Upper lobe of right lung (tissue), 1 donor: ENCODE measurements around the gene PABPN1. TPM values are rescaled to one million over a fixed set of nuclear protein-coding genes. Genes with fewer than 3 reads are reported as not detected.

Experiments
- ATAC-seq: fragments of 200-7000 bp; cut with Tn5 transposase; one replicate; pipeline ENCODE4 v1.9.1; 2020; ENCODE audit warnings: mild to moderate bottlenecking, moderate library complexity
- DNase-seq: peaks from one replicate; pipeline ENCODE4 v3.0.0-alpha.2; 2020
- H3K27ac ChIP-seq: fragments of 200-600 bp; one replicate; pipeline ENCODE4 v1.8.0; 2022
- H3K27me3 ChIP-seq: fragments of 200-600 bp; one replicate; pipeline ENCODE4 v1.8.0; 2022; ENCODE audit warnings: mild to moderate bottlenecking
- H3K36me3 ChIP-seq: fragments of 200-600 bp; one replicate; pipeline ENCODE4 v1.8.0; 2022
- H3K4me1 ChIP-seq: fragments of 200-600 bp; one replicate; pipeline ENCODE4 v1.8.0; 2022
- H3K4me3 ChIP-seq: fragments of 200-600 bp; one replicate; pipeline ENCODE4 v1.8.0; 2022; ENCODE audit warnings: mild to moderate bottlenecking
- H3K9me3 ChIP-seq: fragments of 200-600 bp; one replicate; pipeline ENCODE4 v1.8.0; 2022
- CTCF ChIP-seq: fragments of 200-600 bp; IDR thresholded peaks from one replicate; pipeline ENCODE4 v1.8.0; 2022; ENCODE audit warnings: antibody characterized with exemption
- intact Hi-C: fragments of 100-400 bp; cut with DNase I; formaldehyde crosslinking; loops from one replicate; pipeline ENCODE4 v1.11.0; 2022
- total RNA-seq: library from RNA; stranded (reverse); fragmentation: NEBNext Ultra II Directional; extraction: Animal tissue kit (Norgen Biotek cat#: 25700); gene quantifications from one replicate; pipeline ENCODE4 v1.2.1, GENCODE V29; 2021
- donor health status: DM: no; HTN: yes; CAD: no; lungs with severe emphysema.

PABPN1 gene
- total RNA-seq, 1 donor from 2014 or later, result 118 TPM

GRCh38 chr14:23284654-23285529 lies 36.4 kb upstream of the PABPN1 start:
- no peak for ATAC-seq
- Histone ChIP-seq H3K4me3 (peak overlapping the region; percentile 95), H3K27me3 (no peaks in the 10 kb centered on the region), H3K4me1 (peaks cover 21% of the 10 kb centered on the region), H3K36me3 (no peaks in the 10 kb centered on the region), H3K9me3 (no peaks in the 10 kb centered on the region), H3K27ac (peak overlapping the region; percentile 98)
- intact Hi-C loops, result no loop called here
- no peak for TF ChIP-seq CTCF
- DNase-seq, result no peak

DNA sequence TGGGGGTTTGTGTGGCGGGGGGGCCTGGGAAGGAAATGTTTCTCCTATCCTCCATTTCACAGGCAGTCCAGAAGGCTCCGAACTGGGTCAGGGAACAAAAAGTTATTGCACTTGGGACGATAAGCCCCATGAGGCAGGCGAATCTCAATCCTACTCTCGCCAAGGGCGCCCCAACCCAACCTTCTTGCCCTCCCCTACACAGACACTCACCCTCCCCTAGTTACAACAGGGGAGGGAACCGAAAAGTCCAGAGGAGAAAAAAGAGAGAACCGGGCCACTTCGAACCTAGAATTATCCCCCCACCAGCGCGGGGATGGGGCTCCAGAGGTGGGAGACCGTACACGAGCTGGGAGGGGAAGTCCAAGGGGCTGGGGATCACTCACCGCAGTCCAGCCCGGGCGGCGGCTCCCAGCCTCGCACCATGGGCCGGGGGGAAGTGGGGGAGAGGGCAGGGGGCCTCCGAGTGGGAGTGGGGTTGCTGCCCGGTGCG lies 35.7 kb upstream of the PABPN1 start:
- no peak for TF ChIP-seq CTCF
- DNase-seq (peak; percentile 65), ATAC-seq (no peak)
- Histone ChIP-seq H3K36me3 (no peaks in the 10 kb centered on the region), H3K4me3 (peak overlapping the region; percentile 95), H3K9me3 (no peaks in the 10 kb centered on the region), H3K27ac (peak overlapping the region; percentile 98), H3K4me1 (peaks cover 21% of the 10 kb centered on the region), H3K27me3 (no peaks in the 10 kb centered on the region)
- intact Hi-C loops, result no loop called here

- peak; percentile 27 for TF ChIP-seq CTCF
- no peaks in the 10 kb centered on the region for H3K9me3 ChIP-seq
- intact Hi-C loops, result no loop called here
- DNase-seq (peak; percentile 100), ATAC-seq (peak; percentile 99)
- peak within 1 kb of the TSS; percentile 95 for H3K4me3 ChIP-seq
- peak within 1 kb of the TSS; percentile 98 for H3K27ac ChIP-seq
- H3K36me3 ChIP-seq, result no peaks in the 10 kb centered on the region
- peaks cover 21% of the 10 kb centered on the region for H3K4me1 ChIP-seq
- no peaks in the 10 kb centered on the region for H3K27me3 ChIP-seq
These were observed 35.0 kb upstream of the PABPN1 start, which contains the start of gene HOMEZ for GRCh38 chr14:23286020-23286901. HOMEZ (minus strand) TSS chr14:23286132; CDS start chr14:23285952, 180 bp downstream.

DNA sequence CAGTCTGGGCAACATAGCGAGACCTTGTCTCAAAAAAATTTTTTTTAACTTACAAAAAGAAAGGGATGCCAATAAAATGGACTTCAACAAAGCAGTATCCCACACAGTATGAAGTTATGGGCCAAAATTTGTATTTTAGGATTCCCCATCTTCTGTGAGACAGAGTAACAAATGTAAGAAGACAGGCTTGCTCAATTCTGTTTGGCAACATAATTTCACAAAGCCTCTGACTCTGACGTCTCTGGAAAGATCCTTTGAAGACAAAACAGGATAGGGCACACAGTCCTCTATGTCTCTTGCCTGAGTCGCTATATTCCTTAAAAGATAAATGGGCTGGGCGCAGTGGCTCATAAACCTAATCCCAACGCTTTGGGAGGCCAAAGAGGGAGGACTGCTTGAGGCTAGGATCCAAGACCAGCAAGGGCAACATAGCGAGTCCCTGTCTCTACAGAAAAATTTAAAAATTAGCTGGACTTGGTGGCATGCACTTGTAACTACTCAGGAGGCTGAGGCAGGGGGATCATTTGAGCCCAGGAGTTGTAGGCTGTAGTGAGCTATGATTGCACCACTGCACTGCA lies 34.3 kb upstream of the PABPN1 start:
- Histone ChIP-seq H3K27ac (peak overlapping the region; percentile 98), H3K36me3 (no peaks in the 10 kb centered on the region), H3K4me3 (peak overlapping the region; percentile 95), H3K4me1 (peaks cover 21% of the 10 kb centered on the region), H3K27me3 (no peaks in the 10 kb centered on the region), H3K9me3 (no peaks in the 10 kb centered on the region)
- intact Hi-C loops, result no loop called here
- no peak for ATAC-seq
- no peak for TF ChIP-seq CTCF
- DNase-seq, result no peak
